ENCODE measurements around the gene CCDC192.

The CCDC192 gene

DNA sequence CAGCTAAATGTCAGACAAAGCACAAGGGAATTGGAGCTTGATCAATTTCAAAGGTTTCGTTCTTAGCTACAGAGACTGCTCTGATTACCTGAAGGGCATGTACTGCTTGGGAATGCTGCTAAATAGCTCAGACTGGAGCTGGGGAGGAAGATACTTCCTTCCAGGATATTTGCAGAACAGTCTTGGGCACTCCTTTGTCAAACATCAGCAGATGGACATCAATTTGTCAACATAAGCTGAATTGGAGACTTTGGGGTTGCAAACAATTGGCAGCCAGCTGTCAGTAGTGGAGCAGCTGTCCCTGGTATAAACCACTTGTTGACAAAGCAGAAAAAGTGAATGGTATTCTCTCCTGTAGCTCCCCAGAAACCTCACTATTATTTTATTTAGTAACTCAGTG is 182.0 kb downstream of the CCDC192 start:
- DNase-seq (ENCODE audit: low spot score): peak; percentile 21

DNA sequence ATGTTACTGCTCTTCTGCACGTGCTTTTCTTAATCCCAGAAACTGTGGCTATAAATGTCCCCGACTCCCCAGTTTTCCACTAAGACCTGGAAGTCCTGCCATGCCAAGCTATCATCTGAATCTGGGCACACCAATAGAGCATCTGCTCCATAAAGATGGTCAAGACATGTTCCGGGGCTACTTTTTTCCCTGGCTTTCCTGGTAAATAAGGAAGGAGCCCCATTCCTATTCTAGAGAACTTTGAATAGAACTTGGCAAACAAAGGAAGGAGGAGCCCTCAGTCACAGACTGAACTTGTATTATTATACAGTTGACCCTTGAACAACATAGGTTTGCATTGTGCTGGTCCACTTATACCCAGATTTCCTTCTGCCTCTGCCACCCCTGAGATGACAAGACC is 182.9 kb downstream of the CCDC192 start:
- DNase-seq (ENCODE audit: low spot score): no peak

DNA sequence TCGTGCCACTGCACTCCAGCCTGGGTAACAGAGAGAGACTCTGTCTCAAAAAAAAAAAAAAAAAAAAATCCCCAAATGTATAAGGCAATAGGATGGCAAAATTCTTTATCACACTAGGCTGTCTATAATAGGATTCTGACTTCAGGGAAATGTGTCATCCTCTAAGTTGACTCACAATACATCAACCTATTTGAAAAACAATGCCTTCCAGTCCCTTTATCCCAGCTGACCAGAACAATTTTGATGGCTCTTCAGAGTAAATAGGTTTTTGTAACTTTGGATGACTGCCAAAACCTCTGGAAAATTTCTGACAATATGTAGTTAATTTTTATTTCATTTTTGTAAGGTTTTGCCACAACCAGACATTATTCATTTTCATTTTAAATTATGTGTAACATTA is 184.1 kb downstream of the CCDC192 start:
- DNase-seq (ENCODE audit: low spot score): no peak

DNA sequence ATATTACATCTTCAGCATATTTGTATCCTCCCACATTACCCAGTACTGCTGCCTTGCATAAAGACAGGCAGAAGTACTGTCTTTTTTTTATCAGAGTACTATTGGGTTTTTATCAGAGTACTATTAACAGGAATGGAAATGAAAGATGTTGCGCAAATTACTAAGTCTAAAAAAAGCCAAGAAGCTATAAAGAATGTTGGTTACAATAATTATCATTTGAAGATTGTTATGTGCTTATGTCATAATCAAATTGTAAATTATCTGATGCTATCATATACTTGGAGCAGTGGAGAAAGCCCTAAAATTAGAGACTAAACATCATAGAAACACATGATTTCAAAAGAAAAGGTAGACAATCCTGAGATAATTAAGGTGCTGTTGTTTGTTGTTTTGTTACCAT is 188.8 kb downstream of the CCDC192 start:
- DNase-seq (ENCODE audit: low spot score): no peak

DNA sequence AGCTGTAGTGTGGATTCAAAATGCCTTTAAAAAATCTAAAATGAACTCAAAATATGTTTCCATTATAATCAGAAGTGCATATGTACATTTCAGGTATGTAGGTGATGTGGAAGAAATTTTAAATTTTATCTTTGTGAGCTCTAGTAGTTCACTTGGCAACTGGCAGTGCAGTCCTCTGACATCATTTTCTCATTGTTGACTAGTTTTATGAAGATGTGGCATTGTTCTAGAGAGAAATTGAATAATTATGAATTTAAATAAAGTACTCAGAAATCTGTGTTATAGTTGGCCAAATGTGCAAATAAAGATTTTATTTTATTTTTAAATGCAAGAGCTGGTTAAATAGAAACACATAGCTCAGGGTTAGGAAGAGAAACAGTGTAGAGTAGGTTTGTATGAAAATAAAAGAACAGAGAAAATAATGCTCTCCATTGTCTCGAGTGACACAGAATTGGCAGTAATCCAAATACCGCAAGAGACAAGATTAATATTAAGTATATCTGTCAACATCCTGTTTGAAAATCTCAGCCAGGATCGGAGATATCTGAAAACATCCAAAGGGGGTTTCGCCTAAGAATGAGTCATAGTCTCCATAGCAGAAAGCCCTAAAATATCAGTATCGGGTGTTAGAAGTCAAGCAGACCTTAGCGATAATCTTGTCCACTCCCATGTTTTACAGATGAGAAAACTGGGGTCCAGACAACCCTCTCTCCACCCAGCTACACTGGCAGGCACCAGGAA is 189.4 kb downstream of the CCDC192 start:
- DNase-seq (ENCODE audit: low spot score): peak; percentile 28

DNA sequence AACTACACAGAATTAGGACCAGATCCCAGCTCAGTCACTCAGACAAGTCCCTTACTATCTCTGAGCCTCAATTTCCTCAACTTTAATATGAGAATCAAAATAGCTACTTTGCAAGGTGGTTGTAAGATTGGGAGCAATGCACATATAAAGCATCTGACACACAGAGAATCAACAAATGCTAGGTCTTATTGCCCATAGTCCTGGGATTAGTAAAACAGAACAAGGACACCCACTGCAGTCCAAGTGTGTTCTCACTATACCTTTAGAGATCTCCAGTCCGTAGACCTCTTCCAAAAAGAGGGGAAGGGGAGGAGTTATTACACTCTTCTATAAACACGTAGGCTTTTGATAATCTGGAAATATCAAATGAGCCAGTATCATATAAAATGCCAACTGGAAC is 190.0 kb downstream of the CCDC192 start:
- no peak for DNase-seq (ENCODE audit: low spot score)

DNA sequence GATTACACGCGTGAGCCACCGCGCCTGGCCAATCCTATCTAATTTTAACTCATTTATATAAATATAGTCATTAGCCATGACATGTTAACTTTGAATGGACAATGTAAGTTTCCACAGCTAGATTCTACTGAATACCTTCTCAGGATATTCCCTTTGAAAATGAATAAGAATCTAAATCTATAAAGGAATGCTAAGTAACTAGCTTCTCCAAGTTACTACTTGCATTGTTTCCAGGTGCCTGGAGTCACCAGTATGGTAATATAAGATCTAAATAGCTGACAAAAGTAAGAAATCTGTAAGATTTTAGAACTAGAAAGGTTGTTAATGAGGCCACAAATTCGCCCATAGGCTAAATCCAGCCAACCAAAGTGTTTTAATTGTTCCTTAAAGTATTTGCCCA is 191.3 kb downstream of the CCDC192 start:
- no peak for DNase-seq (ENCODE audit: low spot score)

DNA sequence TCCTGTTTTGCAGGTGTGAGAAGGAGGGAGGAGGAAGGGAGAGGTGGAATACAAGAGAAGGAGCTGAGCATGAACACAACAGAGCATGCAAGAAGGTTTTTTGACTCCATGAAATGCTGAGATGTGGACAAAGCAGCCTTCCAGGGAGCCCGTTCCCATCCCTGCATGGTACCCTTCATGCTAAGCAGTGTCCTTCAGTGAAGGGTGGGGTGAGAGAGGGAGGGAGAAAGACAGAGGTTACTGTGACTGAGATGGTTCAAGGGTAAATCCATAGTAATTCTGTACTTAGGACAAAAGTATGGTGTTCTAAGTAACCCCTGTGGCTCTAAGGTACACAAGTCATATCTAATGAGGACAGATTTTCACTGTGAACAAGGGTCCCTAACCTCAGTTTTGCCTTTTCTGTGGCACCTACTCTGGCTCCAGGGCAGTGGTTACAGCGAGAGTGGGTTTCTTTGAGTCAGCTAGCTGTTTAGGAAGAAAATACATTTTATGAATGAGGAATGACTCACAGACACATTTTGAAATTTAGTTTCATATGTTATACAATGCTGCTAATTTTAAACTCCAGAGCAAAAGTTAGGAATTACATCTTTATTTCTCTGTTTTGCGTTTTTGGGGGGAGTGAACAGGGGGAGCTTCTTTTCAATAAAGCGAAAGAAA is 195.5 kb downstream of the CCDC192 start:
- DNase-seq (ENCODE audit: low spot score): peak; percentile 20

DNA sequence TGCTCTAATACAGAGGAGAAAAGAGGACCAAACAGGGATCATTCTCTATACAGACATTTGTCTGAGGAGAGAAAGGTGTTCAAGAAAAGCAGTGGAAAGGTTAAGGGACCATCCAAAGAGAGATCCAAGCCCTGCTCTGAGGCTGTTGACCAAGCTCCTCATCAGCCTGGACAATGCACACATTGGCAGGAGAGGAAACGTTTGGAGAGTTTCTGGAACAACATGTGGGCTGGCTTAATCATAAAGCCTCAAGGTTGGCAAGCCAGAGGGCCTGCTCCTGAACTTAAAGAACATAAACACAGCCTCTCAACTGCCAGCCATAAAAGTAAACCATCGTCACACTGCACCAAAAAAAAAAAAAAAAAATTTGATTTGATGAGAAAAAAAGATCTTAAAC is 196.0 kb downstream of the CCDC192 start:
- no peak for DNase-seq (ENCODE audit: low spot score)

DNA sequence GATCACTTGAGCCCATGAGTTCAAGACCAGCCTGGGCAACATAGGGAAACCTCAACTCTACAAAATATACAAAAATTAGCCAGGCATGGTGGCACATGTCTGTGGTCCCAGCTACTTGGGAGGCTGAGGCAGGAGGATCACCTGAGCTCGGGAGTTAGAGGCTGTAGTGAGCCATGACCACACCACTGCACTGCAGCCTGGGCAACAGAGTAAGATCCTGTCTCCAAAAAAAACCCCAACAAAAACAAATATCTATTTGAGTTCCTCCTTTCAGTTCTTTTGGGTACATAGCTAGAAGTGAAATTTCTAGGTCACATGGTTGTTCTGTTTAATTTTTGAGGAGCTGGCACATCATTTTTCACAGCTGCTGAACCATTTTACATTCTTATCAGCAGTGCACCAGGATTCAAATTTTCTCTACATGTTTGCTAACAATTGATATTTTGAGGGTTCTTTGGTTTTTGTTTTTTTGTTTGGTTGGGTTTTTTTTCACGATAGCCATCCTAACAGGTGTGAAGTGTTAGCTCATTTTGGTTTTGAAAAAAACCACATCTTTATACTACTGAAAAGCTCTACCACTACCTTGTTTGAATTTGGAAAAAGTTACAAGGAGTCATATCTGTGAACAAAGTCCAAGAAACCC is 203.5 kb downstream of the CCDC192 start:
- no peak for DNase-seq (ENCODE audit: low spot score)

DNA sequence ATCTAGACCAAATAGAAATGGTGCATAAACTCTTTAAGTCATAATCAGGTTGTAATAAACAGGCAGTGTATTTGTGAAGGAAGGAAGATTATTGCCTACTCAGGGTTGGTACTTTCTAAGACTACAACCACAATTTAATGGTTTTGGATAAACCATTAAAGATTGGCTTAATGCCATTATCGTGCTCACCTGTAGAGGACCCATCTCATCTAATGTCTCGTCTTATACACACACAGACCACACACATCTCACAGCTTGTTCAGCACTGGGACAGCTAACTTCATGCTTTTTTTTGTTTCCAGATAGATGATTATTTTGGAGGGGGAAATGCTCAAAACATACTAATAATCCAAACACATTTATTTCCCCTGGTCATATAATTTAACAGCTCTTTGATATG is 204.7 kb downstream of the CCDC192 start:
- no peak for DNase-seq (ENCODE audit: low spot score)

DNA sequence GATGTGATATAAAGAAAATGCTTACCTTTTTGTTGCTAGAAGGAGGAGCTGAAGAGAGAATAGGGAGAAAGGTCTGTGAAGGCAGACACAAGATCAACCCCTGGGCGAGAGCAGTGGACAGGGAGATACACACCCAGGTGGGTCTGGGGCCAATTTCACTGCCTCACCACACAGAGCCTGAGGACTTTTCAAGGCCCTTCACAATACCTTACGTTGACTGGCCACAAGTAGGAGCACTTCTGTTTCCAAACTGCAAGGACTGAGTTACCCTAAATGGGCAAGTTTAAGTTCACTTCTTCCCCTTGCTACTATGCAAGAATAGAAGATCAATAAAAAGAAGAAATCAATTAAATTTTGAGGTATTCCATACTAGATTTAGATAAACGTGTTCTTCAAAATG is 205.9 kb downstream of the CCDC192 start:
- DNase-seq (ENCODE audit: low spot score): peak; percentile 24

DNA sequence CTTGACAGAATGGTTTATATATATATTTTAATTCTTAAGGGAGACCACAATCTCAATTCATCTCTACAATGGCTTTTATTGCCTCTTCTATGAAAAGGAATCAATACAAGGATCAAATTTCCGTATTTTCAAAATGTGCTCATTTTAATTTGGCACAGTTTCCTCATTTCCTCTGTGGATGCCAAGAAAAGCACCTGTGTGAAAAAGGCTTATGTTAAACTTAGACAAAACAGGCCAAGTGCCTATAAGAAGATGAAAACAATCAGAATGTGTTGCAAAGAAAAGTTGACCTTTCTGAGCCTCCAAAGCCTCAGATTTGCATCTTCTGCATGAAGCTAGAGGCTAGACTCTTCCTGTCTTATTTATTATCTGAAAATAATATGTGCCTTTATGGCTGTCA is 206.6 kb downstream of the CCDC192 start:
- DNase-seq (ENCODE audit: low spot score): no peak

DNA sequence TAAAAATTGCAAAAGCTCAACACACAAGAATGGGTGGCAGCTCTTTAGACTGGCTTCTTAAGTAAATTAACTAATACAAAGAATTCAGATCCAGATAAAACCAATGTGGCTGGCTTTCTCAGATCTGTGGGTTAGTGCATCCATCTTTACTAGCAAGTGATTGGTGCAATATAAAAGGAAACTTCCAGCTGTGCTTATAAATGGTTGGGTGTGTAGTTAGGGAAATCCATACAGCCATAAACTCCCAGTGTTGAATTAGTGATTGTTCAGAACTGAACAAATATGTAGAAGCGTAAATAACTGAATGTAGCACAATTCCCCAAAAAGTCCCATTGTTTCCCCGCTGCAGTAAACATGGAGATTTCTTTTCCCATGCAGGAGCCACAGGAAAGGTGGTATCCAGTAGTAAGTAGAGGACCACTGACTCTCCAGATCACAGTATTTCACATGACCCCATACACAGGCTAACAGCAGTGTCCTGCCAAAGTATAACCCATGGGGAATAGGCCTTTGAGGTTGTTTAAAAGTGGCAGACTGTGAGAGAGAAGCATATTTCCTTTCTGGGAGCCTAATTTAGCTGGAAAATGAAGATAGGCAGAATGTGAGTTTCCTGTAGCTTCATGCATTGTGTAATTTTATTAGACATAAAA is 207.2 kb downstream of the CCDC192 start:
- DNase-seq (ENCODE audit: low spot score): no peak

DNA sequence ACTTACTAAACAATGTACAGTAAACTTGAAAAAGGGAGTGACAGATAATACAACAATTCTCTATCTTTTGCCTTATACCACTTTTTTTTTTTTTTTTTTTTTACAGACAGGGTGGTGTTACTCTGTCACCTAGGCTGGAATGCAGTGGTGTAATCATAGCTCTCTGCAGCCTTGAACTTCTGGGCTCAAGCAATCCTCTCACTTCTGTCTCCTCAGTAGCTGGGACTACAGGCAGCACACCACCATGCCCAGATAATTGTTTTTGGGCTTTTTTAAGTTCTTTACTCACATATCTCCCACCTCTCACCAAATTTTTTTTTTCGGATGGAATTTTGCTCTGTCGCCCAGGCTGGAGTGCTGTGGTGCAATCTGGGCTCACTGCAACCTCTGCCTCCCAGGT is 208.4 kb downstream of the CCDC192 start:
- DNase-seq (ENCODE audit: low spot score): no peak

DNA sequence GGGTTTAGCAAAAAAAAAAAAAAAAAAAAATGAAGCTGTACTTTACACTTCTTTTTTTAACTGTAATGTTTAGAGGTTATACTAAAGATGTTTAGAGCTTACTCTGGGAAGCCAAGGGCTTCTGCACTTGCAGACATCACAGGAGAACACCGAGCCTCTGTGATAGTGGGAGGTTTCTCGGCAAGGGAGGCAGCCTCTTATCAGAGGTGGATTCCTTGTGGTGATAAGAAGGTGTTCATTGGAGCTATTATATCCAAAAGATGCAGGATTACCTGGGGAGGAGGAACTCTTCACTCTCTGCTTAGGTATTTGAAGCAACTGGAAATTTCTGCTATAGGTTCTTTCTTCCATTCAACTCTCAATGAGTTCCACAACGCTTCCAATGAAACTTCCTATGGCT is 209.2 kb downstream of the CCDC192 start:
- no peak for DNase-seq (ENCODE audit: low spot score)

DNA sequence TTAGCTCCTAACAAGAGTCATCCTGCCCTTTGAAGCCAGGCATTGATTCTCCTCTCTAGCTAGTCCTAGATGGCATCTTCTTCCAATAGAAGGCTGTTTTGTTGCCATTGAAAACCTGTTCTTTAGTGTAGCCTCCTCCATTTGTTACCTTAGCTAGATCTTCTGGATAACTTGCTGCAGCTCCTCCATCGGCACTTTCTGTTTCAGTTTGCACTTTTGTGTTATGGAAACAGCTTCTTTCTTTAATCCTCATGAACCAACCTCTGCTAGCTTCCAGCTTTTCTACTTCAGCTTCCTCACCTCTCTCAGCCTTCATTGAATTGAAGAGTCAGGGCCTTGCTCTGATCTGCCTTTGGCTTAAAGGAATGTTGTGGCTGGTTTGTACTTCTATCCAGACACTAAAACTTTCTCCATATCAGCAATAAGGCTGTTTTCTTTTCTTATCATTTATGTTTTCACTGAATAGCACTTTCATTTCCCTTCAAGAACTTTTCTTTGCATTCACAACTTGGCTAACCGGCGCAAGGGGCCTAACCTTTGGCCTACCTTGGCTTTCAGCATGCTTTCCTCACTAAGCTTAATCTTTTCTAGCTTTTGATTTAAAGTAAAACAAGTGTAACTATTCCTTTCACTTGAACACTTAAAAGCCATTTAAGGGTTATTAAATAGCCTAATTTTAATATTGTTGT is 213.8 kb downstream of the CCDC192 start:
- no peak for DNase-seq (ENCODE audit: low spot score)

DNA sequence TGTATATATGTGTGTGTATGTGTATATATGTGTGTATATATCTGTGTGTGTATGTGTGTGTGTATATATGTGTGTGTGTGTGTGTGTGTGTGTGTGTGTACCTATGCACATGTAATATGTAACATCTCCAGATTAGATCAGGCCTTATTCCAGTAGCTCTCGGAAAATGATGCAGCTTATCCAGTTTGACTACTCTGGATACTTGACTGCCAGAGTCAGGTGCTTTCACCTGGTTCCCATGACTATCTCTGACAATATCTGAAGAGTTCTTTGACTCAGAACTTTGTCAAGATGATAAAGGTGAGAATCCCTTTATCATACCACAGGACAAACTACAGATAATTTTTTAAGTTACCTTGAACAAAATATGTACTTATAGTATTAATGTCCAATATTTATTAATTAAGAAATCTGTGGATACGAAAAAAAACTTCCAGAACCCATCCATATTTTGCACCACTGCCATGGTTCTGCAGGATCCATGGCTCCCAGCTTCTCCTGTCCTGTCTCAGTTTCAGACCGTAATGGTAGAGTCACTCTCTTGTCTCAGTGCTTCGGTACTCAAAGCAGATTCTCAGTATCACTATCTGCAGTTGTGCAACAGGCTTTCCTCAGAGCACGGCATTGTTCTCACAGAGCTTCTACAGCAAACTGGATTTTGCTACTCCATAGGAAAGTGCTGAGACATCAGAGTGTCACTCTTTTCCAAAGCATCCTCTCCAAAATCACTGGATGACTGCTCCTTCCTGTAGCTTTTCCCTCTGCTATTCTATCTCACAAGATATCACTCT is 216.0 kb downstream of the CCDC192 start:
- DNase-seq (ENCODE audit: low spot score): no peak

DNA sequence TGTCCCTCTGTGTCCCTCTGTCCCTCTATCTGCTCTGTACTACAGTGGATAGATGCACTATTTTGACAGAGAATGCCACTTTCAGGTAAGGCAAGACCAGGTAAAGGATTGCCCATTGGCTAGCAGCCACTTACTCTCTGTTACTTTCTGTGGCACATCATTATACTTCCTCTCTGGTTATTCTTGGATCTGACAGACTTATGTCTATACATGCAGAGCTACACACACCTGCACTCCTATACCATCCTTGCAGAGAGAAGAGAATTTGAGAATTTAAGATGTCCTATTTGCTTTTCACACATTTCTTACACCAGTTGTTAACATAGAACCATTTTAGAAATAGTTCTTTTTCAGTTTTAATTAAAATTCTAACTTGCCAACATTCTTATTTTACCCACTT is 216.6 kb downstream of the CCDC192 start:
- no peak for DNase-seq (ENCODE audit: low spot score)

DNA sequence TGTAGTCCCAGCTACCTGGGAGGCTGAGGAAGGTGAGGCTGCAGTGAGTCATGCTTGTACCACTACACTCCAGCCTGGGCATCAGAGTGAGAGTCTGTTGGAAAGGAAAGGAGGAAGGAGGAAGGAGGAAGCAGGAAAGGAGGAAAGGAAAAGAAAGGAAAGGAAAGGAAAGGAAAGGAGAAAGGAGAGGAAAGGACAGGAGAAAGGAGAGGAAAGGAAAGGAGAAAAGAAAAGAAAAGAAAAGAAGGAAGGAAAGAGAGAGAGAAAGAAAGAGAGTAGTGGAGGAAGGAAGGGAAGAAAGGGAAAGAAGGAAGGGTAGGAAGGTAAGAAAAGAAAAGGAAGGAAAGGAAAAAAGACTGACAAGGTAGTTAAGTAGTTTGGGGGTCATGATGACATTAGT is 217.7 kb downstream of the CCDC192 start:
- no peak for DNase-seq (ENCODE audit: low spot score)

DNA sequence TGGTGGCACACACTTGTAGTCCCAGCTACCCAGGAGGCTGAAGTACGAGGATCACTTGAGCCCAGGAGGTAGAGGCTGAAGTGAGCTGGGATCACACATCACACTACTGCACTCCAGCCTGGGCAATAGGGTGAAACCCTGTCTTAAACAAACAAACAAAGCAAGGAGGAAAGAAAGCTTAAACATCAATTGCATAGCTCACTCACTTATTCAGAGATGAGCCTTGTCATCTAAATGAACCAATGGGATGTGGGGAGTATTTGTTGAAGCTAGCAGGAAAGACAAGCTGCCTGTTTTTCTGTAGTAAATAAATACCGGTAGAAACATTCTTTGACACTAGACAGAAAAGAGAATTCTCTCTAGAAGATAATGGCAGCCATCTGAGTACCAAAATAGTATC is 219.4 kb downstream of the CCDC192 start:
- DNase-seq (ENCODE audit: low spot score): no peak

Measured in Ammon's horn (tissue), 1 donor.